Lower lobe of right lung (tissue), 2 donors: ENCODE data around the gene UGP2. TPM values are rescaled to one million over a fixed set of nuclear protein-coding genes. Genes with fewer than 3 reads are reported as not detected.
A peak's percentile ranks its signal among the peaks of the same experiment; 100 is the strongest.

Experiments
- ATAC-seq, 2 donors: fragments of 200-7000 bp; cut with Tn5 transposase; one replicate each; pipeline ENCODE4 v1.9.1; 2020 to 2022; ENCODE audit warnings: mild to moderate bottlenecking in 2 of 2, moderate library complexity in 2 of 2
- DNase-seq: peaks from one replicate; pipeline ENCODE4 v3.0.0-alpha.2; 2020
- H3K27ac ChIP-seq: fragments of 200-600 bp; one replicate; pipeline ENCODE4 v1.8.0; 2022
- H3K27me3 ChIP-seq: fragments of 200-600 bp; one replicate; pipeline ENCODE4 v1.8.0; 2022; ENCODE audit warnings: low read depth
- H3K36me3 ChIP-seq: fragments of 200-600 bp; one replicate; pipeline ENCODE4 v1.8.0; 2022; ENCODE audit warnings: mild to moderate bottlenecking
- H3K4me1 ChIP-seq: fragments of 200-600 bp; one replicate; pipeline ENCODE4 v1.8.0; 2022
- H3K4me3 ChIP-seq: fragments of 200-600 bp; one replicate; pipeline ENCODE4 v1.8.0; 2022; ENCODE audit warnings: mild to moderate bottlenecking
- H3K9me3 ChIP-seq: fragments of 200-600 bp; one replicate; pipeline ENCODE4 v1.8.0; 2022
- CTCF ChIP-seq: fragments of 200-600 bp; IDR thresholded peaks from one replicate; pipeline ENCODE4 v1.8.0; 2022; ENCODE audit warnings: antibody characterized with exemption, mild to moderate bottlenecking
- intact Hi-C: fragments of 100-400 bp; cut with DNase I; formaldehyde crosslinking; loops from one replicate; pipeline ENCODE4 v1.11.0; 2022
- total RNA-seq: library from RNA; stranded (reverse); fragmentation: NEBNext Ultra II Directional; extraction: Animal tissue kit (Norgen Biotek cat#: 25700); gene quantifications from one replicate; pipeline ENCODE4 v1.2.1, GENCODE V29; 2021
- donor health status: DM: no; HTN: yes; CAD: no; lungs with severe emphysema.

UGP2 gene
- total RNA-seq, 1 donor from 2014 or later, result 144 TPM

DNA sequence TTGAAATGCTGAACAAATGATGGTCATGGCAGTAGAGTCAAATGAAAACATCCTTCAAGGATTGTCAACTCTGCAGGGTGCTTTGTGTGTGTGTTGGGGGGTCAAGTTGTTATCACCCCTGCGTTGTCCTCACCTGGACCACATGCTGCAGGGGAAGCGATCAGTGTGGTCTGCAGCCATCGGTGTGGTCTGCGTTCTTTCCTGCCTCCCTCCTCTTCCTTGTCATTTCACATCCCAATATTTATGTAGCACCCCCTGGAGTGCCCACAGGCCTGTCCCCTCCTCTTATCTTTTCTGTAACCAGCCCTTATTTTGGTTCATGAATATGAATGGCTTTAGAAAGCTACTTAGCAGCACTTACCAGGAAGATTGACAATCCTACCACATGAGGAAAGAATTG is 38.9 kb downstream of the UGP2 start:
- H3K9me3 ChIP-seq, result no peaks in the 10 kb centered on the region
- H3K4me1 ChIP-seq, result peaks cover 6% of the 10 kb centered on the region
- H3K27ac ChIP-seq, result no peak overlapping the region
- TF ChIP-seq CTCF, result no peak
- no peak overlapping the region for H3K4me3 ChIP-seq
- peaks cover 38% of the 10 kb centered on the region for H3K36me3 ChIP-seq
- intact Hi-C loops, result no loop called here
- ATAC-seq (no peak), DNase-seq (no peak)
- H3K27me3 ChIP-seq, result no peaks in the 10 kb centered on the region

DNA sequence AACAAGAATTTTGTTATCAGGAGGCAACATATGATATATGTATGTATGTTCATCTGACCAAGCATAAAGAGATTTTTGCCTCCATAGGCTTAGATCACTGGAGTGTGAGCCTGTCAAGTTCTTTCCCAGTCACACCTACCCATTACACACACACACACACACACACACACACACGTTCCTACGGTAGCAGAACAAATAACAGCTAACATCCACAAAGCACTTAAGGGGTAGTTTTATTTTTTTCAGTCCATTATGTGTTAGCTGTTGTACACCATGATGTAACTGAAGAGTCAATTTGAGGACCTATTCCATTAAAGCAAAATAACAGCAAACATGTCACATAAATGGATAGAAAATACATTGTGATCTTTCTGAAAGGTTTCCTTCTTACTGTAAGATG is 39.5 kb downstream of the UGP2 start:
- H3K4me1 ChIP-seq, result peaks cover under 1% of the 10 kb centered on the region
- no peak overlapping the region for H3K4me3 ChIP-seq
- no peaks in the 10 kb centered on the region for H3K27me3 ChIP-seq
- TF ChIP-seq CTCF, result no peak
- no peak for DNase-seq
- no peaks in the 10 kb centered on the region for H3K9me3 ChIP-seq
- peaks cover 44% of the 10 kb centered on the region for H3K36me3 ChIP-seq
- intact Hi-C loops, result no loop called here
- H3K27ac ChIP-seq, result no peak overlapping the region
- peak; percentile 40 to 49 for ATAC-seq

GRCh38 chr2:63882395-63883105 is 40.9 kb downstream of the UGP2 start:
- intact Hi-C loops, result no loop called here

GRCh38 chr2:63886445-63886844 is 44.7 kb downstream of the UGP2 start:
- Histone ChIP-seq H3K4me1 (no peaks in the 10 kb centered on the region), H3K4me3 (no peak overlapping the region), H3K36me3 (peaks cover 87% of the 10 kb centered on the region), H3K9me3 (no peaks in the 10 kb centered on the region), H3K27me3 (no peaks in the 10 kb centered on the region), H3K27ac (no peak overlapping the region)
- no peak for DNase-seq
- no peak for ATAC-seq
- no peak for TF ChIP-seq CTCF
- intact Hi-C loops, result no loop called here

More at GRCh38 chr2:63882395-63883105, 40.9 kb downstream of the UGP2 start:
- H3K27ac ChIP-seq, result no peak overlapping the region
- no peaks in the 10 kb centered on the region for H3K9me3 ChIP-seq
- DNase-seq (no peak), ATAC-seq (no peak)
- no peaks in the 10 kb centered on the region for H3K4me1 ChIP-seq
- no peak for TF ChIP-seq CTCF
- H3K27me3 ChIP-seq, result no peaks in the 10 kb centered on the region
- H3K4me3 ChIP-seq, result no peak overlapping the region
- H3K36me3 ChIP-seq, result peaks cover 58% of the 10 kb centered on the region

GRCh38 chr2:63888053-63888452 is 46.4 kb downstream of the UGP2 start:
- TF ChIP-seq CTCF, result no peak
- H3K4me3 ChIP-seq, result no peak overlapping the region
- H3K27me3 ChIP-seq, result no peaks in the 10 kb centered on the region
- H3K27ac ChIP-seq, result no peak overlapping the region
- DNase-seq (no peak), ATAC-seq (no peak)
- H3K36me3 ChIP-seq, result peaks cover 97% of the 10 kb centered on the region
- intact Hi-C loops, result no loop called here
- H3K4me1 ChIP-seq, result no peaks in the 10 kb centered on the region
- no peaks in the 10 kb centered on the region for H3K9me3 ChIP-seq
